H9 (cell line): ENCODE data around the gene EN1. TPM values are rescaled to one million over a fixed set of nuclear protein-coding genes. Genes with fewer than 3 reads are reported as not detected.

Experiments used
- DNase-seq: peaks from one replicate; pipeline ENCODE4 v3.0.0-alpha.2; 2017
- H2AFZ ChIP-seq: one replicate; pipeline ENCODE4 v1.6.1; 2013; ENCODE audit warnings: mild to moderate bottlenecking, low read length, control low read depth, moderate library complexity
- H2AK5ac ChIP-seq: 2 replicates; pipeline ENCODE4 v1.6.1; 2013; ENCODE audit warnings: low read length, control low read depth, mixed read lengths; ENCODE audit not compliant: insufficient read length
- H2BK120ac ChIP-seq: one replicate; pipeline ENCODE4 v1.6.1; 2013; ENCODE audit warnings: low read depth, mild to moderate bottlenecking, low read length, control low read depth, inconsistent platforms; ENCODE audit not compliant: poor library complexity, severe bottlenecking
- H2BK12ac ChIP-seq: 2 replicates; pipeline ENCODE4 v1.6.1; 2013; ENCODE audit warnings: low read length, control low read depth, mixed read lengths, low read depth; ENCODE audit not compliant: insufficient read length
- H2BK15ac ChIP-seq: 2 replicates; pipeline ENCODE4 v1.6.1; 2013; ENCODE audit warnings: low read depth, low read length, control low read depth
- H2BK20ac ChIP-seq: one replicate; pipeline ENCODE4 v1.6.1; 2013; ENCODE audit warnings: low read depth, mild to moderate bottlenecking, low read length, control low read depth, inconsistent platforms; ENCODE audit not compliant: poor library complexity, severe bottlenecking
- H2BK5ac ChIP-seq: 2 replicates; pipeline ENCODE4 v1.6.1; 2013; ENCODE audit warnings: low read length, control low read depth, mixed read lengths; ENCODE audit not compliant: insufficient read length
- H3K14ac ChIP-seq: 2 replicates; pipeline ENCODE4 v1.6.1; 2013; ENCODE audit warnings: low read length, control low read depth; ENCODE audit not compliant: insufficient read depth
- H3K18ac ChIP-seq: 2 replicates; pipeline ENCODE4 v1.6.1; 2013; ENCODE audit warnings: low read depth, mild to moderate bottlenecking, mixed read lengths, low read length, control low read depth; ENCODE audit not compliant: insufficient read length
- H3K23ac ChIP-seq: 2 replicates; pipeline ENCODE4 v1.6.1; 2013; ENCODE audit warnings: low read length, control low read depth, mixed read lengths, low read depth; ENCODE audit not compliant: insufficient read length
- H3K23me2 ChIP-seq: 2 replicates; pipeline ENCODE4 v1.6.1; 2013; ENCODE audit warnings: low read depth, mild to moderate bottlenecking, mixed read lengths, low read length, control low read depth; ENCODE audit not compliant: insufficient read length, poor library complexity, severe bottlenecking
- H3K27ac ChIP-seq: 2 replicates; pipeline ENCODE4 v1.5.1; 2013; ENCODE audit warnings: low read length, control low read depth, mixed read lengths, low read depth; ENCODE audit not compliant: insufficient read length
- H3K27me3 ChIP-seq: 2 replicates; pipeline ENCODE4 v1.6.1; 2013; ENCODE audit warnings: low read length, control low read depth, inconsistent platforms; ENCODE audit not compliant: insufficient read depth
- H3K4ac ChIP-seq: 2 replicates; pipeline ENCODE4 v1.6.1; 2013; ENCODE audit warnings: low read depth, mild to moderate bottlenecking, control low read depth, inconsistent platforms, low read length, moderate library complexity
- H3K4me1 ChIP-seq: 2 replicates; pipeline ENCODE4 v1.6.1; 2013; ENCODE audit warnings: low read length, control low read depth, inconsistent platforms; ENCODE audit not compliant: insufficient read depth
- H3K4me2 ChIP-seq: 2 replicates; pipeline ENCODE4 v1.6.1; 2013; ENCODE audit warnings: low read length, control low read depth, mixed read lengths; ENCODE audit not compliant: insufficient read length, insufficient read depth
- H3K56ac ChIP-seq: 2 replicates; pipeline ENCODE4 v1.6.1; 2013; ENCODE audit warnings: low read depth, mild to moderate bottlenecking, mixed read lengths, low read length, control low read depth; ENCODE audit not compliant: insufficient read length
- H3K79me1 ChIP-seq: 2 replicates; pipeline ENCODE4 v1.6.1; 2013; ENCODE audit warnings: low read depth, mild to moderate bottlenecking, moderate library complexity, low read length, control low read depth, inconsistent platforms; ENCODE audit not compliant: insufficient read depth, poor library complexity, severe bottlenecking
- H3K79me2 ChIP-seq: 2 replicates; pipeline ENCODE4 v1.6.1; 2013; ENCODE audit warnings: low read length, control low read depth, inconsistent platforms; ENCODE audit not compliant: insufficient read depth
- H3K9ac ChIP-seq: 2 replicates; pipeline ENCODE4 v1.6.1; 2013; ENCODE audit warnings: low read length, control low read depth, mixed read lengths; ENCODE audit not compliant: insufficient read length; ENCODE audit errors: extremely low read depth
- H3K9me3 ChIP-seq: one replicate; pipeline ENCODE4 v1.6.1; 2013; ENCODE audit warnings: low read depth, low read length, inconsistent platforms; ENCODE audit not compliant: control insufficient read depth
- H3T11ph ChIP-seq: one replicate; pipeline ENCODE4 v1.6.1; 2013; ENCODE audit warnings: mild to moderate bottlenecking, low read length, control low read depth, inconsistent platforms
- H4K20me1 ChIP-seq: one replicate; pipeline ENCODE4 v1.6.1; 2013; ENCODE audit not compliant: control insufficient read depth, insufficient read length, insufficient read depth
- H4K5ac ChIP-seq: 2 replicates; pipeline ENCODE4 v1.6.1; 2013; ENCODE audit warnings: low read depth, mild to moderate bottlenecking, mixed read lengths, low read length, control low read depth; ENCODE audit not compliant: insufficient read length
- H4K8ac ChIP-seq: replicated peaks from 2 replicates; pipeline ENCODE4 v1.6.1; 2013; ENCODE audit warnings: low read length, control low read depth, mixed read lengths, low read depth; ENCODE audit not compliant: insufficient read length
- H4K91ac ChIP-seq: 2 replicates; pipeline ENCODE4 v1.6.1; 2013; ENCODE audit warnings: low read depth, mild to moderate bottlenecking, moderate library complexity, mixed read lengths, low read length, control low read depth; ENCODE audit not compliant: insufficient read length
- H3K27ac Mint-ChIP-seq, 3 experiments: 2 replicates in 2 of 3; 3 replicates in 1 of 3; pipeline ENCODE4 v1.8.0; 2020 to 2021; ENCODE audit warnings: mixed read lengths in 3 of 3, mild to moderate bottlenecking in 1 of 3, moderate library complexity in 1 of 3
- H3K27me3 Mint-ChIP-seq: 2 replicates; pipeline ENCODE4 v1.8.0; 2021; ENCODE audit warnings: low read depth, mild to moderate bottlenecking, moderate library complexity, mixed read lengths
- H3K36me3 Mint-ChIP-seq, 3 experiments: 2 replicates in 2 of 3; 3 replicates in 1 of 3; pipeline ENCODE4 v1.8.0; 2020 to 2021; ENCODE audit warnings: low read depth in 3 of 3, mixed read lengths in 3 of 3; ENCODE audit not compliant: insufficient read depth in 1 of 3
- H3K4me1 Mint-ChIP-seq, 2 experiments: 2 replicates each; pipeline ENCODE4 v1.8.0; 2020; ENCODE audit warnings: mixed read lengths in 2 of 2
- H3K4me3 Mint-ChIP-seq, 2 experiments: 2 replicates in 1 of 2; 3 replicates in 1 of 2; pipeline ENCODE4 v1.8.0; 2020 to 2021; ENCODE audit warnings: mild to moderate bottlenecking in 2 of 2, mixed read lengths in 2 of 2, moderate library complexity in 1 of 2
- H3K9me3 Mint-ChIP-seq, 2 experiments: 2 replicates in 1 of 2; 3 replicates in 1 of 2; pipeline ENCODE4 v1.8.0; 2020; ENCODE audit warnings: mild to moderate bottlenecking in 2 of 2, mixed read lengths in 2 of 2, moderate library complexity in 1 of 2
- CTCF ChIP-seq: fragments of 200-600 bp; sonication (generic); conservative IDR thresholded peaks from 3 replicates; pipeline ENCODE4 v1.8.0; 2021; ENCODE audit warnings: antibody characterized with exemption, mild to moderate bottlenecking
- WGBS: extraction: QIAGEN DNeasy Blood & Tissue Kit; methylation state at CpG from one replicate; pipeline ENCODE4 v1.1.7; 2013; ENCODE audit warnings: missing lambda C conversion rate, low lambda C conversion rate, mixed read lengths; ENCODE audit not compliant: insufficient read length; ENCODE audit errors: extremely low coverage; 5-methylcytosine and 5-hydroxymethylcytosine counted together
- total RNA-seq: library from RNA; stranded (reverse); gene quantifications from 2 replicates; pipeline ENCODE4 v1.2.1, GENCODE V29; 2021

The EN1 gene
- total RNA-seq, 1 experiment from 2014 or later = not detected

- Histone ChIP-seq H3K27ac (no peak overlapping the region), H4K5ac (no peak overlapping the region), H2AK5ac (no peak overlapping the region), H3K23ac (no peak overlapping the region), H3K9ac (no peak overlapping the region), H3K27me3 (no peaks in the 10 kb centered on the region), H3K79me2 (no peaks in the 10 kb centered on the region), H2AFZ (no peak overlapping the region), H3K79me1 (no peaks in the 10 kb centered on the region), H4K8ac (no peak overlapping the region), H3K23me2 (no peaks in the 10 kb centered on the region), H2BK15ac (no peak overlapping the region), H3K14ac (no peak overlapping the region; the same call in 1 of the 2 replicates), H2BK5ac (no peak overlapping the region), H3T11ph (no peak overlapping the region), H3K9me3 (no peaks in the 10 kb centered on the region), H2BK20ac (no peak overlapping the region), H2BK12ac (no peak overlapping the region), H4K20me1 (no peaks in the 10 kb centered on the region), H2BK120ac (no peak overlapping the region), H3K4ac (no peak overlapping the region), H3K4me1 (peaks cover 4% of the 10 kb centered on the region; the same call in 1 of the 2 replicates), H4K91ac (no peak overlapping the region), H3K18ac (no peak overlapping the region), H3K56ac (no peak overlapping the region), H3K4me2 (no peak overlapping the region)
- no CpG with 5 or more reads among the region's 4 CpGs for WGBS
- Mint-ChIP-seq H3K9me3 (no peaks in the 10 kb centered on the region; a peak in 1 of 5 replicates), H3K36me3 (no peaks in the 10 kb centered on the region), H3K27me3 (peaks cover 60% of the 10 kb centered on the region), H3K27ac (no peak overlapping the region), H3K4me1 (peaks cover 34 to 44% of the 10 kb centered on the region in 2 experiments), H3K4me3 (no peak overlapping the region)
- no peak for TF ChIP-seq CTCF
- DNase-seq = no peak
Measured at GRCh38 chr2:118815731-118816130, 31.7 kb downstream of the EN1 start.
